ENCODE results near the gene FOXP1.

DNA sequence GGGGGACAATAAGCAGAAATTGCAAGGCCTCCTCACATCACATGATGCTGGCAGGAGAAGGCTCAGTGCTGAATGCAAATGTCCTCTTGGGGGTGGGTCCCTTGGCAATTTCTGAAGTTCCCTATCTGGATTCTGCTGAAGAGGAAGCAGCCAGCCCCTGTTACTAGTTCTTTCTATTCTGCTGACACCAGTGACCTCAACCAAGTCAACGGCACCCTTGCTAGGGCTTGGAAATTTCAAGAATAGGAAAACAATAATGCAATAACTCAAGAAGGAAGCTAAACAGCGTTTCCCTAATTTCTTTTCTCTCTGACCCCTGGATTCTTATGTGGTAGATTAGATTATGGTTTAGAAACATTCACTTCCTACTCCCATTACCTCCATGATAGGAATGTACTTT is 46.2 kb upstream of the FOXP1 start:
- TF ChIP-seq POLR2A (conservative IDR thresholded peaks at IDR 0.05), result no peak
- no peak for TF ChIP-seq FOXM1 (IDR thresholded peaks at IDR 0.05; ENCODE audit: low read depth)
- TF ChIP-seq FOXM1 (CRISPR knock-in tag; IDR thresholded peaks at IDR 0.05; ENCODE audit: low read depth), result no peak
- TF ChIP-seq MEF2A (IDR thresholded peaks at IDR 0.05; ENCODE audit: control insufficient read depth, low read depth, low read length), result no peak
